IMR-90 (cell line): Measurements from ENCODE around the gene OR1L6. TPM values are rescaled to one million over a fixed set of nuclear protein-coding genes. Genes with fewer than 3 reads are reported as not detected.

Experiments used
- ATAC-seq: fragments of 200-7000 bp; cut with Tn5 transposase; 2 replicates; pipeline ENCODE4 v1.9.1; 2020; ENCODE audit warnings: low read depth, mild to moderate bottlenecking, moderate library complexity
- BruUV-seq: library from RNA; stranded (reverse); fragments of 400-500 nt; replicated peaks from 2 replicates; lab custom pipeline; 2021; lab: Mats Ljungman, UMichigan
- CTCF ChIA-PET: fragments of 300-600 bp; formaldehyde crosslinking; extraction: SDS; loops from one replicate; lab custom pipeline; 2021; ENCODE audit warnings: antibody characterized with exemption; lab: Yijun Ruan, JAX
- POLR2A ChIA-PET: fragments of 300-600 bp; sonication (Branson Sonifier 250); formaldehyde crosslinking; loops from one replicate; lab custom pipeline; 2022; ENCODE audit warnings: antibody characterized with exemption; ENCODE audit not compliant: unreplicated experiment; lab: Charles Lee
- DNase-seq: peaks from one replicate; pipeline ENCODE4 v3.0.0; 2013
- H2AFZ ChIP-seq: replicated peaks from 2 replicates; pipeline ENCODE3; 2013; ENCODE audit warnings: low read length, mild to moderate bottlenecking; ENCODE audit not compliant: poor library complexity
- H2AK5ac ChIP-seq: 2 replicates; pipeline ENCODE4 v1.6.1; 2013; ENCODE audit warnings: low read depth, low read length, inconsistent platforms
- H2AK9ac ChIP-seq: replicated peaks from 2 replicates; pipeline ENCODE3; 2013; ENCODE audit warnings: mild to moderate bottlenecking, low read depth, low read length, moderate library complexity; ENCODE audit not compliant: poor library complexity
- H2BK120ac ChIP-seq: 2 replicates; pipeline ENCODE4 v1.6.1; 2013; ENCODE audit warnings: low read depth, low read length, inconsistent platforms
- H2BK15ac ChIP-seq: 3 replicates; pipeline ENCODE4 v1.6.1; 2013; ENCODE audit warnings: low read depth, low read length, inconsistent platforms
- H2BK20ac ChIP-seq: 2 replicates; pipeline ENCODE4 v1.6.1; 2013; ENCODE audit warnings: low read depth, mild to moderate bottlenecking, inconsistent platforms, low read length, moderate library complexity
- H2BK5ac ChIP-seq: 2 replicates; pipeline ENCODE4 v1.6.1; 2013; ENCODE audit warnings: mild to moderate bottlenecking, low read depth, low read length, inconsistent platforms; ENCODE audit not compliant: poor library complexity, severe bottlenecking
- H3K14ac ChIP-seq: replicated peaks from 2 replicates; pipeline ENCODE4 v1.6.1; 2013; ENCODE audit warnings: low read depth, low read length, inconsistent platforms
- H3K18ac ChIP-seq: 2 replicates; pipeline ENCODE4 v1.6.1; 2013; ENCODE audit warnings: low read depth, low read length, control low read depth
- H3K23ac ChIP-seq: 2 replicates; pipeline ENCODE4 v1.6.1; 2013; ENCODE audit warnings: low read depth, low read length, inconsistent platforms
- H3K27ac ChIP-seq: 2 replicates; pipeline ENCODE4 v1.5.1; 2013; ENCODE audit warnings: mild to moderate bottlenecking, control low read depth, low read length; ENCODE audit not compliant: insufficient read depth
- H3K27me3 ChIP-seq: 2 replicates; pipeline ENCODE4 v1.6.1; 2013; ENCODE audit warnings: low read length; ENCODE audit not compliant: control insufficient read depth, insufficient read depth
- H3K36me3 ChIP-seq: 2 replicates; pipeline ENCODE4 v1.6.1; 2013; ENCODE audit warnings: low read length, mixed read lengths; ENCODE audit not compliant: control insufficient read depth, insufficient read depth
- H3K4ac ChIP-seq: 2 replicates; pipeline ENCODE4 v1.6.1; 2013; ENCODE audit warnings: low read depth, low read length, inconsistent platforms
- H3K4me1 ChIP-seq: 2 replicates; pipeline ENCODE4 v1.6.1; 2013; ENCODE audit warnings: low read length, mixed read lengths; ENCODE audit not compliant: control insufficient read depth, insufficient read depth
- H3K4me2 ChIP-seq: 2 replicates; pipeline ENCODE4 v1.6.1; 2013; ENCODE audit warnings: low read depth, mild to moderate bottlenecking, control low read depth, low read length, moderate library complexity
- H3K4me3 ChIP-seq: 2 replicates; pipeline ENCODE4 v1.5.1; 2013; ENCODE audit warnings: low read depth, mild to moderate bottlenecking, control low read depth, low read length, moderate library complexity; ENCODE audit not compliant: insufficient read depth
- H3K56ac ChIP-seq: 2 replicates; pipeline ENCODE4 v1.6.1; 2013; ENCODE audit warnings: low read length, inconsistent platforms; ENCODE audit not compliant: insufficient read depth; ENCODE audit errors: extremely low read depth
- H3K79me1 ChIP-seq, 2 experiments: 2 replicates each; pipeline ENCODE4 v1.6.1; 2013; ENCODE audit warnings: low read length in 2 of 2, inconsistent platforms in 1 of 2, low read depth in 1 of 2
- H3K9ac ChIP-seq: 2 replicates; pipeline ENCODE4 v1.6.1; 2013; ENCODE audit warnings: low read depth, low read length, control low read depth
- H3K9me1 ChIP-seq: 2 replicates; pipeline ENCODE4 v1.6.1; 2013; ENCODE audit warnings: low read length, inconsistent platforms; ENCODE audit not compliant: insufficient read depth
- H3K9me3 ChIP-seq: 2 replicates; pipeline ENCODE4 v1.6.1; 2013; ENCODE audit warnings: low read length; ENCODE audit not compliant: control insufficient read depth, insufficient read depth
- H4K20me1 ChIP-seq: 2 replicates; pipeline ENCODE4 v1.6.1; 2013; ENCODE audit warnings: low read length, inconsistent platforms; ENCODE audit not compliant: insufficient read depth
- H4K5ac ChIP-seq: 2 replicates; pipeline ENCODE4 v1.6.1; 2013; ENCODE audit warnings: mild to moderate bottlenecking, low read depth, low read length, control low read depth
- H4K8ac ChIP-seq, 2 experiments: 2 replicates each; pipeline ENCODE4 v1.6.1; 2013; ENCODE audit warnings: low read depth in 2 of 2, low read length in 2 of 2, control low read depth in 1 of 2, inconsistent platforms in 1 of 2
- H4K91ac ChIP-seq: 2 replicates; pipeline ENCODE4 v1.6.1; 2013; ENCODE audit warnings: low read depth, low read length, inconsistent platforms; ENCODE audit not compliant: insufficient read depth
- FOS ChIP-seq: fragments of 150-350 bp; IDR thresholded peaks from 2 replicates; pipeline ENCODE4 v1.6.1; 2016; ENCODE audit warnings: low read depth, low read length
- NFE2L2 ChIP-seq: fragments of 150-350 bp; IDR thresholded peaks from 2 replicates; pipeline ENCODE4 v1.6.1; 2016; ENCODE audit warnings: low read depth, mild to moderate bottlenecking, low read length
- RFX5 ChIP-seq: IDR thresholded peaks from 2 replicates; pipeline ENCODE4 v1.8.0; 2012; ENCODE audit warnings: low read depth, mild to moderate bottlenecking, low read length, moderate library complexity
- SMC3 ChIP-seq: fragments of 150-350 bp; IDR thresholded peaks from 2 replicates; pipeline ENCODE4 v1.6.1; 2016; ENCODE audit warnings: low read depth, mild to moderate bottlenecking, antibody characterized with exemption, low read length, moderate library complexity
- WGBS, 2 experiments: methylation state at CpG; one replicate each; pipeline versions ENCODE4 v1.1.5 to v1.1.7; 2013; ENCODE audit warnings: missing lambda C conversion rate in 2 of 2; ENCODE audit not compliant: insufficient read length in 1 of 2; ENCODE audit errors: extremely low coverage in 2 of 2; 5-methylcytosine and 5-hydroxymethylcytosine counted together
- dilution Hi-C: fragments of 300-500 bp; cut with HindIII; formaldehyde crosslinking; loops from one replicate; pipeline ENCODE4 v1.14.3; 2018; ENCODE audit warnings: low sequenced_read_pairs; ENCODE audit not compliant: unreplicated experiment
- in situ Hi-C: fragments of 300-500 bp; cut with MboI; formaldehyde crosslinking; loops from 3 replicates; pipeline ENCODE4 v1.14.3; 2019; ENCODE audit warnings: low sequenced_read_pairs, inconsistent platforms, mixed read lengths
- intact Hi-C: fragments of 100-400 bp; cut with micrococcal nuclease; formaldehyde crosslinking; loops from 2 replicates; pipeline ENCODE4 v1.10.0; 2022
- polyA plus RNA-seq, 3 experiments: library from polyadenylated mRNA; depleted of rRNA; stranded (reverse); fragments of >200 nt; gene quantifications; 2 replicates each; pipeline ENCODE4 v1.2.3, GENCODE V29; 2012; ENCODE audit warnings: low replicate concordance in 1 of 3
- total RNA-seq: library from RNA; depleted of rRNA; stranded (reverse); fragments of >200 nt; gene quantifications from 2 replicates; pipeline ENCODE4 v1.2.3, GENCODE V29; 2012
- TF ChIP-seq, protein P1 (sequence below): fragments of 150-350 bp; IDR thresholded peaks from 2 replicates; pipeline ENCODE4 v1.6.1; 2016; ENCODE audit warnings: low read depth, mild to moderate bottlenecking, low read length, moderate library complexity, borderline replicate concordance
- TF ChIP-seq, protein P2 (sequence below): conservative IDR thresholded peaks from 2 replicates; pipeline ENCODE4 v1.5.1; 2012; ENCODE audit warnings: mild to moderate bottlenecking, low read depth, low read length, improper control_type of control experiment

Gene OR1L6
- total and polyA plus RNA-seq, 2 of the 4 experiments (the other 2 are of a cell fraction): not detected

DNA sequence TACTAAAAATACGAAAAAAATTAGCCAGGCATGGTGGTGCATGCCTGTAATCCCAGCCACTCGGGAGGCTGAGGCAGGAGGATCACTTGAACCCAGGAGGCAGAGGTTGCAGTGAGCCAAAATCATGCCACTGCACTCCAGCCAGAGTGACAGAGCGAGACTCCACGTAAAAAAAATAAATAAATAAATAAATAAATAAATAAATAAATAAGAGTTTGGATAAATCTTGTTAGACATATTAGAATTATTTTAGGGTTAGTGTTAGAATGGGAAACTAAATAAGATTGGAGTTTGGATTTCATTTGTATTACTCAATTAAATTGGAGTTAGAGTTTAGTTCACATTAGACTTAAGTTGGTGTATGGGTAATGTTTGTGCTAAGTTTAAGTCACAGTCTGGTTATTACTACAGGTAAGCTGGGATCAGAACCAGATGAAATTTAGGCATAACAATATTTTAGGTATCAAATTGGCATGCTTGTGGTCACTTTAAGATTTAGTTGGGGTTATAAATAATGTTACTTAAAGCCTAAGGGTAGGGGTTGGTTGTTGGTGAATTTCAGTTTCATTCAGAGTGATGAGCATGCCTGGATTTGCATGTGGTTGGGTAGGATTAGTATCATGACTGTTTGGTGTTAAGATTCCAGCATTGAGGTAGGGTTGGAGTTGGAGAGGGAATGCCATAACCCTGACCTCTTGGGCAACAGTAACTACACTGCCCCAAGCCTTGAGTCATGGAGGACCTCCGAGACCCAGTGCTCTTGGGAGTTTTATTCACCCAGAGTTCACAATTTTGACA, 50.0 kb downstream of the OR1L6 start:
- H2BK15ac ChIP-seq: 0 out of 3 replicates have a peak overlapping the region, but pooled peaks have one; percentile 79
- ChIA-PET CTCF (interaction anchor here (1.0 kb wide), 1 partner anchor 10 kb away, joined by 7 read pairs; no protein-coding TSS in a partner anchor), POLR2A (no interaction called here)
- no peak overlapping the region for H4K5ac ChIP-seq
- DNase-seq: no peak
- dilution Hi-C loops: no loop called here
- H4K91ac ChIP-seq: no peak overlapping the region
- no peaks in the 10 kb centered on the region for H3K9me3 ChIP-seq
- peaks cover 6% of the 10 kb centered on the region; the same call in 1 of the 2 replicates for H3K9me1 ChIP-seq
- H4K8ac ChIP-seq: no peak overlapping the region
- no peaks in the 10 kb centered on the region for H3K79me1 ChIP-seq
- no peak overlapping the region for H3K56ac ChIP-seq
- H3K27ac ChIP-seq: no peak overlapping the region
- H2BK120ac ChIP-seq: peak overlapping the region; percentile 52; the same call in 1 of the 2 replicates
- no peak overlapping the region for H3K4me3 ChIP-seq
- ATAC-seq: no peak
- no peak overlapping the region for H3K14ac ChIP-seq
- no peaks in the 10 kb centered on the region for H3K27me3 ChIP-seq
- no peaks in the 10 kb centered on the region for H3K36me3 ChIP-seq
- H3K9ac ChIP-seq: no peak overlapping the region
- no peak overlapping the region for H2AK9ac ChIP-seq
- no peak overlapping the region for H3K4ac ChIP-seq
- in situ Hi-C loops: no loop called here
- 80% methylated on average over 1 of the region's 5 CpGs; no CpG with 5 or more reads in 1 of the 2 experiments for WGBS, 2 experiments
- TF ChIP-seq SMC3 (no peak), FOS (no peak), NFE2L2 (no peak), RFX5 (no peak)
- TF ChIP-seq, protein P1, sequence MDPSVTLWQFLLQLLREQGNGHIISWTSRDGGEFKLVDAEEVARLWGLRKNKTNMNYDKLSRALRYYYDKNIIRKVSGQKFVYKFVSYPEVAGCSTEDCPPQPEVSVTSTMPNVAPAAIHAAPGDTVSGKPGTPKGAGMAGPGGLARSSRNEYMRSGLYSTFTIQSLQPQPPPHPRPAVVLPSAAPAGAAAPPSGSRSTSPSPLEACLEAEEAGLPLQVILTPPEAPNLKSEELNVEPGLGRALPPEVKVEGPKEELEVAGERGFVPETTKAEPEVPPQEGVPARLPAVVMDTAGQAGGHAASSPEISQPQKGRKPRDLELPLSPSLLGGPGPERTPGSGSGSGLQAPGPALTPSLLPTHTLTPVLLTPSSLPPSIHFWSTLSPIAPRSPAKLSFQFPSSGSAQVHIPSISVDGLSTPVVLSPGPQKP: no peak
- TF ChIP-seq, protein P2, sequence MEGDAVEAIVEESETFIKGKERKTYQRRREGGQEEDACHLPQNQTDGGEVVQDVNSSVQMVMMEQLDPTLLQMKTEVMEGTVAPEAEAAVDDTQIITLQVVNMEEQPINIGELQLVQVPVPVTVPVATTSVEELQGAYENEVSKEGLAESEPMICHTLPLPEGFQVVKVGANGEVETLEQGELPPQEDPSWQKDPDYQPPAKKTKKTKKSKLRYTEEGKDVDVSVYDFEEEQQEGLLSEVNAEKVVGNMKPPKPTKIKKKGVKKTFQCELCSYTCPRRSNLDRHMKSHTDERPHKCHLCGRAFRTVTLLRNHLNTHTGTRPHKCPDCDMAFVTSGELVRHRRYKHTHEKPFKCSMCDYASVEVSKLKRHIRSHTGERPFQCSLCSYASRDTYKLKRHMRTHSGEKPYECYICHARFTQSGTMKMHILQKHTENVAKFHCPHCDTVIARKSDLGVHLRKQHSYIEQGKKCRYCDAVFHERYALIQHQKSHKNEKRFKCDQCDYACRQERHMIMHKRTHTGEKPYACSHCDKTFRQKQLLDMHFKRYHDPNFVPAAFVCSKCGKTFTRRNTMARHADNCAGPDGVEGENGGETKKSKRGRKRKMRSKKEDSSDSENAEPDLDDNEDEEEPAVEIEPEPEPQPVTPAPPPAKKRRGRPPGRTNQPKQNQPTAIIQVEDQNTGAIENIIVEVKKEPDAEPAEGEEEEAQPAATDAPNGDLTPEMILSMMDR: no peak
- no peak overlapping the region for H2AFZ ChIP-seq
- intact Hi-C loops: no loop called here
- no peaks in the 10 kb centered on the region for H3K4me1 ChIP-seq
- no peak overlapping the region for H2BK5ac ChIP-seq
- no TSS peak for BruUV-seq
- H3K4me2 ChIP-seq: no peak overlapping the region
- H3K18ac ChIP-seq: no peak overlapping the region
- H3K23ac ChIP-seq: no peak overlapping the region
- H2BK20ac ChIP-seq: no peak overlapping the region
- no peaks in the 10 kb centered on the region for H4K20me1 ChIP-seq
- H2AK5ac ChIP-seq: no peak overlapping the region; the same call in 1 of the 2 replicates
